ENCODE data around the gene CDK10.

CDK10 gene

DNA sequence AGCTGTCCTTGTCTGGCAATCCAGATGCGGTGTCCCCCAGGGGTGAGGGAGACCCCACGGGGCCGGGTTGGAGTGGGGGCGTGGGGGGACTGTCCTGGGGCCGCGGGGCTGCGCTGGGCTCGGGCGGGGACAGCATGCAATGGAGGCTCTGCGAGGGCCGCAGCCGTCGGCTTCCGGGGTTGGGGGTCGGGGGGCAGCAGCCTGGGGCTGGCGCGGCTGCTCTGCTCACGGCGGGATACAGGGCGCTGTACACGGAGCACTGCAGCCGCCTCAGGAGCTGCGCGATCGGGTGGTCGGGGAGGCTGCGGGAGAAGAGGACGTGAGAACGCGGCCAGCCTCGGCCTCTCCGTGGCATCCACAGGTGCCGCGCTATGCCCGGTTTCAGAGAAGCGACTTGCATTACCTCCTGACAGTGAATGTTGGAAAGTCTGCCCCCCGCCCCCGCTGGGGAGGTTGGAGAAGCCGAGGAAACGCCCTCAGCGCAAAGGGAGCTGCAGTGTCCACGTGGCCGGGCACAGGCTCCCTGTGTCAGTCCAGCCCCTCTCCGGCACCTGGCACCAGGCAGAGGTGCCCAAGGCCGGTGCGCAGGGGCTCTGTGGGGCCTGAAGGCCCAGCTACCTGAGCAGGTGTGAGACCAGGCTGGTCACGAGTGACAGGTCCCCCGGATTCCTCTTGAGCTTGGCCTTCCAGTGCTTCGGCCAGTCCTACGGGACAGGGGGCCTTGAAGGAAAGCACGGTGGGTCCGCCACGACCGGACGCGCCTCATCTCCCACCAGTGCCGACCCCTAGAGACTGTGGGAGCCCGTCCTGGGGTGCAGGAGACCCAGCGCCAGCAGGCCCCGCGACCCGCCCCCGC is 24.4 kb downstream of the CDK10 start:
- Histone ChIP-seq H3K36me3 (ENCODE audit: control insufficient read depth, insufficient read depth, low read length) (no peaks in the 10 kb centered on the region), H3K9ac (ENCODE audit: low read length) (no peak overlapping the region), H3K4me1 (ENCODE audit: control insufficient read depth, insufficient read depth, low read length) (no peaks in the 10 kb centered on the region), H3K27ac (ENCODE audit: low read depth, low read length) (no peak overlapping the region), H3K27me3 (ENCODE audit: control insufficient read depth, insufficient read depth, low read length) (no peaks in the 10 kb centered on the region), H3K4me3 (ENCODE audit: low read length) (no peak overlapping the region)

DNA sequence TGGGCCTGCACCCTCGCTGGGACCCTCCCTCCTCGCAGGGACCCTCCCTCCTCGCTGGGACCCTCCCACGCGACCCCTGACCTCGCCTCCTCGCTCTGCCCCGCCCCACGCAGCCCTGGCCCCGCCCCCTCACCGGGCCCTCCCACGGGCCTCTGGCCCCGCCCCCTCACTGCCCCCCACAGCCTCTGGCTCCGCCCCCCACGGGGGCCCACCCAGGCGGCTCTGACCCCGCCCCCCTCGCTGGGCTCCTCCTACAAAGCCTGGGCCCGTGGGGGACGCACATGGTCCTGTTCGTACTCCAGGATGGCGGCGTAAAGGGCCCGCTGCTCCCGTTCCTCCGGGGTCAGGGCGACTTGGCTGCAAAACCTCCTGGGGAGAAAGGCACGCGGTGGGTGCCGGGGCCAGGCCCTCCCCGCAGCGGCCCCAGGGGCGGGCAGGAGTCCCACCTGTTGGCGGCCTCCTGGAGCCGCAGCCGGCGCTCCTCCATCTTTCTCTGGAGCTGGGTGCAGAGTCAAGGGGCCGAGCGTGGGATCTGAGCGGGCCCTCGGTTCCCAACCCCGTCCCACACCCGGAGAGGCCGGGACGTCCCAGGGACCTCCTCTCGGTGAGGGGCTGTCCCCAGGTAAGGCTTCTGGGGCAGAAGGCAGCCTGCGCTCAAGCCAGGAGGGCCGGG is 25.2 kb downstream of the CDK10 start:
- no peaks in the 10 kb centered on the region for H3K36me3 ChIP-seq (ENCODE audit: control insufficient read depth, insufficient read depth, low read length)
- H3K4me3 ChIP-seq (ENCODE audit: low read length) = peak overlapping the region; percentile 55
- no peak overlapping the region for H3K27ac ChIP-seq (ENCODE audit: low read depth, low read length)
- no peaks in the 10 kb centered on the region for H3K4me1 ChIP-seq (ENCODE audit: control insufficient read depth, insufficient read depth, low read length)
- H3K27me3 ChIP-seq (ENCODE audit: control insufficient read depth, insufficient read depth, low read length) = no peaks in the 10 kb centered on the region
- no peak overlapping the region for H3K9ac ChIP-seq (ENCODE audit: low read length)

DNA sequence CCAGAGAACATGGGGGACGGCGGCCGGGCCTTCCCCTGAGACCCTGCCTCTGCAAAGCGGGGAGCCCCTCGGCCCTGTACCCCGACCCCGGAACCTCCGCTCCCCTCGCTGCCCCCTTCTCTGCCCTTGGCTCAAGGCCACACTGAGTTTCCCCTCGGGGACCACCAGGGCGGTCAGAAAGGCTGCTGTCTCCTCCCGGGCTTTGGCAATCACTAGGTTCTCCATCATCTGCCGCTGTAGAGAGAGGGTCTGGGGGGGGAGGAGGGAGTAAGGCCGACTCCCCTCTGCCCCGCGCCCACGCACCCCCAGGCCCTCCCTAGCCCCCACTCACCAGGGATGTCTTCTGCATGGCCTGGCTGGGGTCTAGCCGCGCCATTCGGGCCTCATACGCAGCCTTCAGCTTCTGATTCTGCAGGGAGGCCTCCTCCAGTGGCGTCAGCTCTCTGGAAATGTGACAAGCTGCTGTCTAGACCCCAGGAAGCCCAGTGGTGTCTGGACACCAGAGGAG is 25.8 kb downstream of the CDK10 start:
- H3K4me1 ChIP-seq (ENCODE audit: control insufficient read depth, insufficient read depth, low read length) = no peaks in the 10 kb centered on the region
- H3K36me3 ChIP-seq (ENCODE audit: control insufficient read depth, insufficient read depth, low read length) = no peaks in the 10 kb centered on the region
- H3K27me3 ChIP-seq (ENCODE audit: control insufficient read depth, insufficient read depth, low read length) = no peaks in the 10 kb centered on the region
- no peak overlapping the region for H3K27ac ChIP-seq (ENCODE audit: low read depth, low read length)
- H3K9ac ChIP-seq (ENCODE audit: low read length) = no peak overlapping the region
- peak overlapping the region; percentile 55 for H3K4me3 ChIP-seq (ENCODE audit: low read length)

DNA sequence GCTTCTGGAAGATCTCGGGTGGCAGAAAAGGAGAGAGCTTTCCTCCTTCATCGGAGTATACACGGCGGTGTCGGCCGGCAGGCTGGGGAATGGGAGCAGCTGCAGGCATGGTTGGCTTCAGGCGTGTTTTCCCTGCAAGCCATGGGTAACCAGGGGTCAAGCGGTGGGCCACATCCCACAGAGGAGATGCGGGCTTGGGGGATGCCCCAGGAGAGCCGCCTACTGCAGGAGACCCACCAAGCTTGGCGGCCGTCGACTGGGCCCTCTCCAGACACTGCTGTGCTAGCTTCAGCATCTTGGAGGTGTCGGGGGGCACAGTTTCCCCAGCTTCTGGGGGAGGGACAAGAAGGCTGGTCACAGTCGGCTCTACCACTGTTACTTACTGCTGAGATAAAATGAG is 30.0 kb downstream of the CDK10 start:
- no peak overlapping the region for H3K4me3 ChIP-seq (ENCODE audit: low read length)
- no peak overlapping the region for H3K9ac ChIP-seq (ENCODE audit: low read length)
- H3K27me3 ChIP-seq (ENCODE audit: control insufficient read depth, insufficient read depth, low read length) = no peaks in the 10 kb centered on the region
- no peaks in the 10 kb centered on the region for H3K36me3 ChIP-seq (ENCODE audit: control insufficient read depth, insufficient read depth, low read length)
- H3K4me1 ChIP-seq (ENCODE audit: control insufficient read depth, insufficient read depth, low read length) = peaks cover 3% of the 10 kb centered on the region
- no peak overlapping the region for H3K27ac ChIP-seq (ENCODE audit: low read depth, low read length)

DNA sequence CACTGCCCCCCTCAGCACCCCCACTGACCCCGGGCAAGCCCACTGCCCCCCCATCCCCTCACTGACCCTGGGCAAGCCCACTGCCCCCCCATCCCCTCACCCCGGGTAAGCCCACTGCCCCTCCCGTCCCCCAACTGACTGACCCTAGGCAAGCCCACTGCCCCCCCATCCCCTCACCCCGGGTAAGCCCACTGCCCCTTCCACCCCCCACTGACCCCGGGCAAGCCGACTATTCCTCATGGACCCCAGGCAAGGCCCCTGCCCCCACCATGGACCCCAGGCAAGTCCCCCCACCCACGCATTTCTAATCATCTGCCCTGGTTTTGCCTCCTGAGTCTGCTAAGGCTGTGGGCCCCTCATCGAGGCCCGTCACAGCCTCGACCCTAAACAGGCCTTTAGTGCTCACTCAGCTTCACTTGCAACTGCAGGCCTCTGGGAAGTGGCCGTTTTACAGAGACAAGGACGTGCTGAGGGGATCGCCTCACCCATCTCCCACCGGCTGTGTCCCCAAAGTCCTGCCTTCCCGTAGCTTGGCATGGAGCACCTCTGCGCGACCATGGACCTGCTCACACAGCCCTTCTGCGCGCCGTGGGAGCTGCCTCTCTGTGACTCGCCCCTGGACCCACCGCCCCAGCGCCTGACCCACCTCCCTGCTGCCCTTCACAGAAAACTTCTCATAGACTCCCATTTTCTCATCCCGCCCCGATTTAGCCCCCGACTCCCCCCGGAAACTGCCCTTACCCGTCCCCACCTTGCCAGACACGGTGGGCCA is 30.6 kb downstream of the CDK10 start:
- Histone ChIP-seq H3K27me3 (ENCODE audit: control insufficient read depth, insufficient read depth, low read length) (no peaks in the 10 kb centered on the region), H3K9ac (ENCODE audit: low read length) (no peak overlapping the region), H3K36me3 (ENCODE audit: control insufficient read depth, insufficient read depth, low read length) (no peaks in the 10 kb centered on the region), H3K4me3 (ENCODE audit: low read length) (no peak overlapping the region), H3K4me1 (ENCODE audit: control insufficient read depth, insufficient read depth, low read length) (peaks cover 3% of the 10 kb centered on the region), H3K27ac (ENCODE audit: low read depth, low read length) (no peak overlapping the region)

DNA sequence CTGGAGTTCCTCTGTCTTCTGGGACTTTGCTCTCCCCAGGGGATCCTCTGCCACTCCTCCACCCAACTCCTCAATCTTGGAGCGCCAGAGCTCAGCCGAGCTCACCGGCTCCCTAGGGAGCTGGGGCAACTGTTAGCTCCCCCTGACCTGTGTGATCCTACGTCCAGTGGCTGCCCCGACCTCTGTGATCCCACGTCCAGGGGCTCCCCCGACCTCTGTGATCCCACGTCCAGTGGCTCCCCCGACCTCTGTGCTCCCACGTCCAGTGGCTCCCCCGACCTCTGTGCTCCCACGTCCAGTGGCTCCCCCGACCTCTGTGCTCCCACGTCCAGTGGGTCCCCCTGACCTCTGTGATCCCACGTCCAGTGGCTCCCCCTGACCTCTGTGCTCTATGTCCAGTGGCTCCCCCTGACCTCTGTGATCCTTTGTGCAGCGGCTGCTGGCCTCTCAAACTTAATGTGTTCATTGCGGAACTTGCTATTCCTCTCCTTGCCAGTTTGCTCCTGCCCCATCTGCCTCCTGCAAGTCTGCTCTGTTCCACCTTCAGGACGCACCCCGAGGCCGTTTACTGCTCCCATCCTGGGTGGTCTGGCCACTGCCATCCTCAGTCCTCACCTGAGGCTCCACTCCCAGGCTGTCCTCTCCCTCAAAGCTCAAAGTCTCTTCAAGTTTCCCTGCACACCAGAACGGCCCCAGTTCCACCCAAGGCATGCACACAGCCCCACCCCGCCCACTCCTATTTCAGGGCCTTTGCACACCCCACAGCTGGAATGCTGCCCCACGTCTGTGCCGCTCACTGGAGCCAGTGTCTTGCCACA is 31.4 kb downstream of the CDK10 start:
- Histone ChIP-seq H3K4me1 (ENCODE audit: control insufficient read depth, insufficient read depth, low read length) (peaks cover 11% of the 10 kb centered on the region), H3K27me3 (ENCODE audit: control insufficient read depth, insufficient read depth, low read length) (no peaks in the 10 kb centered on the region), H3K27ac (ENCODE audit: low read depth, low read length) (no peak overlapping the region), H3K36me3 (ENCODE audit: control insufficient read depth, insufficient read depth, low read length) (no peaks in the 10 kb centered on the region), H3K9ac (ENCODE audit: low read length) (no peak overlapping the region), H3K4me3 (ENCODE audit: low read length) (no peak overlapping the region)

DNA sequence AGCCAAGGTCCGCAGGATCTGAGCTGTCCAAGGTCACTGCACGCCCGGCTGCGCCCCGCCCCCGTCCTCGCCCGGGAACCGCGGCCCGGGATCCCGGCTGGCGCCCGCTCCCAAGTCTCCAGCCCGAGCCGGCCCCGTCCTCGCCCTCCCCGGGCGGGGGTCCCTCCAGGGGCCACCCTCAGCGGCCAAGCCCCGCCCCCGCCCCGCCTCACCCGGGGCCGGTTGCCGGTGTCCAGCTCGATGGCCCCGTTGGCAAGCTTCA is 34.0 kb downstream of the CDK10 start:
- H3K9ac ChIP-seq (ENCODE audit: low read length) = no peak overlapping the region
- H3K4me3 ChIP-seq (ENCODE audit: low read length) = peak overlapping the region; percentile 80
- no peaks in the 10 kb centered on the region for H3K27me3 ChIP-seq (ENCODE audit: control insufficient read depth, insufficient read depth, low read length)
- H3K36me3 ChIP-seq (ENCODE audit: control insufficient read depth, insufficient read depth, low read length) = peaks cover 12% of the 10 kb centered on the region
- peak overlapping the region; percentile 95 for H3K27ac ChIP-seq (ENCODE audit: low read depth, low read length)
- H3K4me1 ChIP-seq (ENCODE audit: control insufficient read depth, insufficient read depth, low read length) = peaks cover 14% of the 10 kb centered on the region

DNA sequence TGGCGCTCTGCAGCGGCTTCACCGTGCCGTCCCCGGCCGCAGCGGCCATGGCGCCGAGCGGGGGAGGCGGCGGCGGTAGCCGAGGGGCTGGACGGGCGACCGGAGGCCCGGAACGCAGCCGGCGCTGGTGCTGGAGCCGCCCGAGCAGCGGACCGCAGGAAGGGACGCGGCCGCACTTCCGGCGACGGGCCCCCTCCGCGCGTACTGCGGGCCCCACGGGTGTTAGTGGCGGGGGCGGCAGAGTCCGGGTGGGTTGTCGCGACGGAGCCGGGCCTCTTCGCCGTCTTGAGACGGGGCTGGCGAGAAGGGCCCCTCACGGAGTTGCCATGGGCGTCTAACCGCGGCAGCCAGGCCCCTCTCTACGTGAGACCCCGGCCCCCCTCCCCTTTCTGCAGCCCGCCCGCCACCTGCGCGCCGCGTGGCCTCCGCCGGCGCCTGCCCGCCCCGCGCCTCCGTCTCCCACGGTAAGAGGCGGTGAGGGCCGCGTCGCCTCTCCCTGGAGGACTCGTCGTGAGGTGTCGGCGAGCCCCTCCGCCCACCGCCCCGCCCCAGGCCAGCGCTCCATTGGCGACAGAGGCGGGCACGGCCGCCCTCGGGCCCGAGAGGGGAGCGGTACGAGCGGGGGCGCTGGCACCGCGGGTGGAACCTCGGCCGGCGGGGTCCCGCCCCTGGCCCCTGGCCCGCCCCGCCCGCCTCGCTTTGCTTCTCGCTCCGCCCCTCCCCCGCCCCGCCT is 34.5 kb downstream of the CDK10 start, which contains the start of the genes VPS9D1 and ZNF276:
TSS of gene VPS9D1 (minus strand) at position 86 of the 733 bp plus-strand sequence. CDS start at position 49, 37 bp downstream.
TSS of gene ZNF276 (plus strand) at position 725 of the 733 bp plus-strand sequence. CDS start 104 bp downstream, outside the sequence.
- Histone ChIP-seq H3K4me1 (ENCODE audit: control insufficient read depth, insufficient read depth, low read length) (peaks cover 14% of the 10 kb centered on the region), H3K4me3 (ENCODE audit: low read length) (peak within 1 kb of the TSS; percentile 80), H3K36me3 (ENCODE audit: control insufficient read depth, insufficient read depth, low read length) (peaks cover 12% of the 10 kb centered on the region), H3K27me3 (ENCODE audit: control insufficient read depth, insufficient read depth, low read length) (no peaks in the 10 kb centered on the region), H3K27ac (ENCODE audit: low read depth, low read length) (peak within 1 kb of the TSS; percentile 95), H3K9ac (ENCODE audit: low read length) (peak within 1 kb of the TSS; percentile 45)

DNA sequence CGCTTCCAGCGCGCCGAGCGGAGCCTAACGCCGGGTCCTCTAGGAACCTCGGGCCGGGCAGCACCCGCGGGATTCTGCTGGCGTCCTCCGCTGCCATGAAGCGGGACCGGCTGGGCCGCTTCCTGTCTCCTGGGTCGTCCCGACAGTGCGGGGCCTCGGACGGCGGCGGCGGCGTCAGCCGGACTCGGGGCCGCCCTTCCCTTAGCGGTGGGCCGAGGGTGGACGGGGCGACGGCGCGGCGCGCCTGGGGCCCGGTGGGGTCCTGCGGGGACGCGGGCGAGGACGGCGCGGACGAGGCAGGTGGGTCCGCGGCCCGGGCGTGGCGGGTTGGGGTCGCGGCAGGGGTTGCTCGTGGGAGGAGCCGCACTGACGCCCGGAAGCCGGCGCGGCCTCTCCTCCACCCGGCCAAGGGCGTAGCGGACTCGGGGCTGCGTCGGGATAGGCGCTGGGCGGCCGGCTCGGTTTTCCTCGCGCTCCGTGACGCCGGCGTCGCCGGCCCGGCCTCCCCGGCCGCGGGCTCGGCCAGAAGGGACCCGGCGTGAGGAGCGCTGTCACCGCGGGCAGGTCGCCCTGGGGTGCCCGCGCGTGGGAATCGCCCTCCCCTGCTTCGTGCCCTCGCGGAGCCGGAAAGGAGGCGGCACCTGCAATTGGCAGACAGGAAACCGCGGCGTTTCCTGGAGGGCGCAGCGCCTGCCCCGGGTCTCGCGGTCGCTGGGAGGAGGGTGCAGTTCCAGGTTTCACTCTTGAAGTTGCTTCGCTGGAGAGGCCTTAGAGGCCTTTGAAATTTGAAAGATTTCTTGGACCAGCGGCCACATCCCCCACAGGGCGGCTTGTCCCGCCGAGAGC is 35.3 kb downstream of the CDK10 start:
- Histone ChIP-seq H3K36me3 (ENCODE audit: control insufficient read depth, insufficient read depth, low read length) (peaks cover 12% of the 10 kb centered on the region), H3K9ac (ENCODE audit: low read length) (peak overlapping the region; percentile 16), H3K4me1 (ENCODE audit: control insufficient read depth, insufficient read depth, low read length) (peaks cover 14% of the 10 kb centered on the region), H3K27me3 (ENCODE audit: control insufficient read depth, insufficient read depth, low read length) (no peaks in the 10 kb centered on the region), H3K4me3 (ENCODE audit: low read length) (peak overlapping the region; percentile 70), H3K27ac (ENCODE audit: low read depth, low read length) (peak overlapping the region; percentile 95)

DNA sequence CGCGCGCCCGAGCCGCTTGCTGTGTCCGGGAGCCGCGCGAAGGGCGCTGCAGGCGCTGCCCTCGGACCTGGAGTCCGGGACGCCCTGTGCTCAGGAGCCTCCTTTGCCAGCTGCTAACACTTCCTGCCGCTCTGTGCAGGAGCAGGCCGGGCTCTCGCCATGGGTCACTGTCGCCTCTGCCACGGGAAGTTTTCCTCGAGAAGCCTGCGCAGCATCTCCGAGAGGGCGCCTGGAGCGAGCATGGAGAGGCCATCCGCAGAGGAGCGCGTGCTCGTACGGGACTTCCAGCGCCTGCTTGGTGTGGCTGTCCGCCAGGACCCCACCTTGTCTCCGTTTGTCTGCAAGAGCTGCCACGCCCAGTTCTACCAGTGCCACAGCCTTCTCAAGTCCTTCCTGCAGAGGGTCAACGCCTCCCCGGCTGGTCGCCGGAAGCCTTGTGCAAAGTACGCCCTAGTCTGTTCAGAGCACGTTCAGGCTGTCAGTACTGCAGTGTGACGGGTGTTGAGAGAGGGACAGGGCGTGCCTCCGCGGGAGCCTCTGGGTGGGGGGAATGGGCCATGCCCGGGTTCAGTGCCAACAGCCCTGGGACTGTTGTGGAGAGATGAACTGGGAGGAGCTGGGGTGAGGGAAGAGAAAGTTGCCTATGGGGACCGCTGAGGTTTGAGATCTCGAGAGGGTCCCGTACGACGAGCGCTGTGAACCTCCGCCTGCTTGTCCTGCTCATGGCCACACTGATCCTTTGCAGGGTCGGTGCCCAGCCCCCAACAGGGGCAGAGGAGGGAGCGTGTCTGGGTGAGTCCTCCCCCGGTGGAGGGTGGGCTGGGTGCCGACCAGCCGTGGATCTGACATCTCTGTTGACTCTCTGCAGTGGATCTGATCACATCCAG is 36.1 kb downstream of the CDK10 start:
- H3K9ac ChIP-seq (ENCODE audit: low read length) = no peak overlapping the region
- H3K27ac ChIP-seq (ENCODE audit: low read depth, low read length) = peak overlapping the region; percentile 95
- peaks cover 20% of the 10 kb centered on the region for H3K36me3 ChIP-seq (ENCODE audit: control insufficient read depth, insufficient read depth, low read length)
- H3K27me3 ChIP-seq (ENCODE audit: control insufficient read depth, insufficient read depth, low read length) = no peaks in the 10 kb centered on the region
- H3K4me1 ChIP-seq (ENCODE audit: control insufficient read depth, insufficient read depth, low read length) = peaks cover 14% of the 10 kb centered on the region
- peak overlapping the region; percentile 70 for H3K4me3 ChIP-seq (ENCODE audit: low read length)

Data from rectal smooth muscle tissue (tissue), 1 donor.